HepG2 (cell line): Measurements from ENCODE around the gene OR1D5.
"Not testable (repeated sequence)": the region's sequence is repeated elsewhere in the genome, so short reads cannot be mapped to it uniquely, and the experiment has no call there.

ENCODE experiments used
- MAZ ChIP-seq, 2 experiments: sonication (generic) in 1 of 2; formaldehyde crosslinking in 1 of 2; IDR thresholded peaks; 2 replicates each; pipeline versions ENCODE4 v1.5.0 to v1.6.1; 2012 to 2020; ENCODE audit warnings: low read depth in 2 of 2, mild to moderate bottlenecking in 2 of 2, borderline replicate concordance in 1 of 2, improper control_type of control experiment in 1 of 2, low read length in 1 of 2, missing genetic modification reagents in 1 of 2, moderate library complexity in 1 of 2
- ZNF431 ChIP-seq: sonication (generic); formaldehyde crosslinking; IDR thresholded peaks from 2 replicates; pipeline ENCODE4 v1.9.0; 2022; ENCODE audit warnings: missing genetic modification reagents, low read depth, mild to moderate bottlenecking, borderline replicate concordance
- TF ChIP-seq, protein P1 (sequence below): sonication (generic); formaldehyde crosslinking; IDR thresholded peaks from 2 replicates; pipeline ENCODE4 v1.5.0; 2020; ENCODE audit warnings: mild to moderate bottlenecking, missing genetic modification reagents, moderate library complexity

DNA sequence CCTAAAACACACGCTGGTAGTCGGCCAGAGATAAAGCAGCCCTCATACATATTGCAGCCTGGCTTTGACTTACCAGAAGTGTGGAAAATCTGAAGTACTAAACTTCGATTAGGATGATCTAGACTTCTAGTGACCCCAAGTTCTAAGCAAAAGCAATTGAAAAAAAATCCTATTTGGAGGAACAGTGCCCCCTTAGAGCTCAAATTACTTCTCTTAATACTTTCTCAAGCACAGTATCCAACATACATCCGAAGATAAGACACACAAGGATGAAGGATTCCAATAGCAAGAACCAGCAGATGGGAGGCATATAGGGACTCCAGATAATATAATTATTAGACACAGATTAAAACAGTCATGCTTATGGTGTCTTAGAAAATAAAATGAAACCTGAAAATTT is 10.4 kb upstream of the OR1D5 start:
- TF ChIP-seq MAZ (IDR thresholded peaks at IDR 0.05; ENCODE audit: borderline replicate concordance, low read depth, low read length); MAZ (CRISPR knock-in tag; IDR thresholded peaks at IDR 0.05; ENCODE audit: low read depth); ZNF431 (CRISPR knock-in tag): not testable (repeated sequence)
- TF ChIP-seq, protein P1, sequence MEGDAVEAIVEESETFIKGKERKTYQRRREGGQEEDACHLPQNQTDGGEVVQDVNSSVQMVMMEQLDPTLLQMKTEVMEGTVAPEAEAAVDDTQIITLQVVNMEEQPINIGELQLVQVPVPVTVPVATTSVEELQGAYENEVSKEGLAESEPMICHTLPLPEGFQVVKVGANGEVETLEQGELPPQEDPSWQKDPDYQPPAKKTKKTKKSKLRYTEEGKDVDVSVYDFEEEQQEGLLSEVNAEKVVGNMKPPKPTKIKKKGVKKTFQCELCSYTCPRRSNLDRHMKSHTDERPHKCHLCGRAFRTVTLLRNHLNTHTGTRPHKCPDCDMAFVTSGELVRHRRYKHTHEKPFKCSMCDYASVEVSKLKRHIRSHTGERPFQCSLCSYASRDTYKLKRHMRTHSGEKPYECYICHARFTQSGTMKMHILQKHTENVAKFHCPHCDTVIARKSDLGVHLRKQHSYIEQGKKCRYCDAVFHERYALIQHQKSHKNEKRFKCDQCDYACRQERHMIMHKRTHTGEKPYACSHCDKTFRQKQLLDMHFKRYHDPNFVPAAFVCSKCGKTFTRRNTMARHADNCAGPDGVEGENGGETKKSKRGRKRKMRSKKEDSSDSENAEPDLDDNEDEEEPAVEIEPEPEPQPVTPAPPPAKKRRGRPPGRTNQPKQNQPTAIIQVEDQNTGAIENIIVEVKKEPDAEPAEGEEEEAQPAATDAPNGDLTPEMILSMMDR: not testable (repeated sequence)
